HCT116 (cell line): ENCODE results near the gene WDR90. TPM values are rescaled to one million over a fixed set of nuclear protein-coding genes. Genes with fewer than 3 reads are reported as not detected.

Source experiments
- ATAC-seq: fragments of 200-7000 bp; cut with Tn5 transposase; 2 replicates; pipeline ENCODE4 v1.9.1; 2020; ENCODE audit warnings: mild to moderate bottlenecking, moderate library complexity
- BruUV-seq: library from RNA; stranded (reverse); fragments of 400-500 nt; replicated peaks from 2 replicates; lab custom pipeline; 2021; lab: Mats Ljungman, UMichigan
- CTCF ChIA-PET: fragments of 300-600 bp; sonication (Branson Sonifier 250); formaldehyde crosslinking; loops from one replicate; lab custom pipeline; 2021; ENCODE audit warnings: antibody characterized with exemption; lab: Charles Lee
- POLR2A ChIA-PET: fragments of 300-600, 350-600 bp; sonication (Branson Sonifier 250); formaldehyde crosslinking; loops from one replicate; lab custom pipeline; 2021; ENCODE audit warnings: antibody characterized with exemption; lab: Charles Lee
- RAD21 ChIA-PET, 2 experiments: fragments of 300-600 bp; sonication (Branson Sonifier 250); formaldehyde crosslinking; loops; one replicate each; lab custom pipeline; 2023; ENCODE audit warnings: low total read pairs in 2 of 2; ENCODE audit not compliant: uncharacterized antibody in 2 of 2, unreplicated experiment in 2 of 2, low non-redundant PET in 1 of 2; lab: Charles Lee
- DNase-seq: peaks from one replicate; pipeline ENCODE4 v3.0.0-alpha.2; 2010; ENCODE audit warnings: low read depth, low spot score
- H2AFZ ChIP-seq: fragments of 200-600 bp; shearing (Covaris generic), sonication (generic); 2 replicates; pipeline ENCODE4 v1.6.1; 2017; ENCODE audit warnings: low read depth, mixed run types, mixed read lengths, antibody characterized with exemption, low read length; ENCODE audit not compliant: poor library complexity, severe bottlenecking
- H3K27ac ChIP-seq: 2 replicates; pipeline ENCODE4 v1.5.1; 2012; ENCODE audit warnings: low read depth, low read length
- H3K27me3 ChIP-seq: fragments of 200-600 bp; sonication (generic); 2 replicates; pipeline ENCODE4 v1.6.1; 2016; ENCODE audit warnings: mixed run types, low read length, mixed read lengths; ENCODE audit not compliant: insufficient read depth
- H3K36me3 ChIP-seq, 2 experiments: fragments of 200-500 bp in 1 of 2; fragments of 200-600 bp in 1 of 2; sonication (Bioruptor generic) in 1 of 2; sonication (generic) in 1 of 2; 2 replicates each; pipeline versions ENCODE4 v1.5.1 to v1.6.1; 2014 to 2016; ENCODE audit warnings: low read length in 2 of 2, inconsistent platforms in 1 of 2, mixed read lengths in 1 of 2, mixed run types in 1 of 2; ENCODE audit not compliant: insufficient read depth in 2 of 2, control insufficient read depth in 1 of 2
- H3K4me1 ChIP-seq, 2 experiments: fragments of 200-600 bp in 1 of 2; sonication (generic) in 1 of 2; 2 replicates each; pipeline versions ENCODE4 v1.5.1 to v1.6.1; 2012 to 2017; ENCODE audit warnings: low read length in 2 of 2, inconsistent platforms in 1 of 2, mild to moderate bottlenecking in 1 of 2, mixed read lengths in 1 of 2, mixed run types in 1 of 2, moderate library complexity in 1 of 2; ENCODE audit not compliant: insufficient read depth in 2 of 2, control insufficient read depth in 1 of 2
- H3K4me2 ChIP-seq: fragments of 200-600 bp; sonication (generic); 2 replicates; pipeline ENCODE4 v1.6.1; 2017; ENCODE audit warnings: mixed run types, low read length, mixed read lengths
- H3K4me3 ChIP-seq, 2 experiments: fragments of 200-600 bp in 1 of 2; sonication (generic) in 1 of 2; replicated peaks in 1 of 2; 2 replicates each; pipeline ENCODE4 v1.5.1; 2011 to 2016; ENCODE audit warnings: low read length in 2 of 2, control low read depth in 1 of 2, low read depth in 1 of 2, mild to moderate bottlenecking in 1 of 2, mixed read lengths in 1 of 2, mixed run types in 1 of 2
- H3K79me2 ChIP-seq: fragments of 200-600 bp; sonication (generic); 2 replicates; pipeline ENCODE4 v1.6.1; 2017; ENCODE audit warnings: mild to moderate bottlenecking, mixed run types, low read length, moderate library complexity, mixed read lengths; ENCODE audit not compliant: insufficient read depth
- H3K9ac ChIP-seq: fragments of 200-600 bp; sonication (generic); 2 replicates; pipeline ENCODE4 v1.6.1; 2016; ENCODE audit warnings: low read length, mixed read lengths
- H3K9me2 ChIP-seq: fragments of 200-600 bp; sonication (generic), shearing (Covaris generic); 2 replicates; pipeline ENCODE4 v1.6.1; 2017; ENCODE audit warnings: mixed run types, mild to moderate bottlenecking, moderate library complexity; ENCODE audit not compliant: insufficient read depth
- H3K9me3 ChIP-seq, 2 experiments: fragments of 200-500 bp in 1 of 2; fragments of 200-600 bp in 1 of 2; sonication (Bioruptor generic) in 1 of 2; sonication (generic) in 1 of 2; 2 replicates each; pipeline ENCODE4 v1.6.1; 2014 to 2017; ENCODE audit warnings: low read length in 2 of 2, mixed read lengths in 2 of 2, inconsistent platforms in 1 of 2, low read depth in 1 of 2, mild to moderate bottlenecking in 1 of 2, mixed run types in 1 of 2, moderate library complexity in 1 of 2; ENCODE audit not compliant: control insufficient read depth in 1 of 2, insufficient read depth in 1 of 2
- H4K20me1 ChIP-seq: fragments of 200-600 bp; sonication (generic), shearing (Covaris generic); 2 replicates; pipeline ENCODE4 v1.6.1; 2017; ENCODE audit warnings: mixed run types, mild to moderate bottlenecking, moderate library complexity; ENCODE audit not compliant: insufficient read depth
- CEBPB ChIP-seq: IDR thresholded peaks from 2 replicates; pipeline ENCODE4 v1.6.1; 2012; ENCODE audit warnings: low read depth
- EGR1 ChIP-seq: IDR thresholded peaks from 2 replicates; pipeline ENCODE4 v1.6.1; 2012; ENCODE audit warnings: low read depth
- JUND ChIP-seq: IDR thresholded peaks from 2 replicates; pipeline ENCODE4 v1.6.1; 2012
- POLR2AphosphoS5 ChIP-seq: IDR thresholded peaks from 2 replicates; pipeline ENCODE4 v1.6.1; 2011; ENCODE audit warnings: mild to moderate bottlenecking, low read depth, low read length, moderate library complexity
- REST ChIP-seq: IDR thresholded peaks from 2 replicates; pipeline ENCODE4 v1.6.1; 2012; ENCODE audit warnings: low read depth
- SP1 ChIP-seq: IDR thresholded peaks from 2 replicates; pipeline ENCODE4 v1.6.1; 2012; ENCODE audit warnings: low read depth
- TCF7L2 ChIP-seq: IDR thresholded peaks from 2 replicates; pipeline ENCODE4 v1.7.0; 2011; ENCODE audit warnings: borderline replicate concordance, inconsistent platforms; ENCODE audit not compliant: insufficient read depth, insufficient read length; ENCODE audit errors: extremely low read depth
- YY1 ChIP-seq: IDR thresholded peaks from 2 replicates; pipeline ENCODE4 v1.6.1; 2011; ENCODE audit warnings: low read length, low read depth, moderate library complexity, mild to moderate bottlenecking; ENCODE audit not compliant: insufficient replicate concordance; ENCODE audit errors: extremely low read depth
- intact Hi-C: fragments of 100-400 bp; cut with micrococcal nuclease; formaldehyde crosslinking; loops from 2 replicates; pipeline ENCODE4 v1.10.0; 2022
- total RNA-seq: library from RNA; stranded (reverse); gene quantifications from one replicate; pipeline ENCODE4 v1.2.1, GENCODE V29; 2021; ENCODE audit not compliant: unreplicated experiment
- TF ChIP-seq, protein P1 (sequence below): IDR thresholded peaks from 2 replicates; pipeline ENCODE4 v1.6.1; 2012

Gene WDR90
- total RNA-seq, 1 experiment from 2014 or later: 73.7 TPM

GRCh38 chr16:625977-626765, 23.0 kb upstream of the WDR90 start:
- no peaks in the 10 kb centered on the region for H3K27me3 ChIP-seq
- RAD21 ChIA-PET: no interaction called here
- peaks cover 37 to 60% of the 10 kb centered on the region in 2 experiments for H3K4me1 ChIP-seq
- no peak overlapping the region for H2AFZ ChIP-seq
- no peaks in the 10 kb centered on the region for H3K9me2 ChIP-seq
- intact Hi-C loops: loop anchor here (5.0 kb wide), 1 partner anchor 34 kb away; the partner anchor contains the start of gene RAB40C
- DNase-seq (no peak), ATAC-seq (peak; percentile 13)
- CTCF ChIA-PET: no interaction called here
- H3K9ac ChIP-seq: peak overlapping the region; percentile 57
- H3K9me3 ChIP-seq: no peaks in the 10 kb centered on the region
- no peaks in the 10 kb centered on the region for H3K36me3 ChIP-seq
- no TSS peak for BruUV-seq
- H3K4me2 ChIP-seq: peak overlapping the region; percentile 61
- H3K27ac ChIP-seq: peak overlapping the region; percentile 83
- POLR2A ChIA-PET: no interaction called here
- no peaks in the 10 kb centered on the region for H3K79me2 ChIP-seq
- no peaks in the 10 kb centered on the region for H4K20me1 ChIP-seq
- no peak overlapping the region for H3K4me3 ChIP-seq
- TF ChIP-seq EGR1: no peak
- TF ChIP-seq POLR2AphosphoS5: no peak
- TF ChIP-seq CEBPB: no peak
- TF ChIP-seq TCF7L2: no peak
- TF ChIP-seq REST: no peak
- TF ChIP-seq, protein P1, sequence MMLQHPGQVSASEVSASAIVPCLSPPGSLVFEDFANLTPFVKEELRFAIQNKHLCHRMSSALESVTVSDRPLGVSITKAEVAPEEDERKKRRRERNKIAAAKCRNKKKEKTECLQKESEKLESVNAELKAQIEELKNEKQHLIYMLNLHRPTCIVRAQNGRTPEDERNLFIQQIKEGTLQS: no peak
- TF ChIP-seq SP1: no peak
- no peak for TF ChIP-seq YY1
- TF ChIP-seq JUND: no peak
